ENCODE results near the gene DCP2. TPM values are rescaled to one million over a fixed set of nuclear protein-coding genes. Genes with fewer than 3 reads are reported as not detected.

Gene DCP2
- total and polyA plus RNA-seq, 3 donors from 2014 or later, result 19.8 to 36.8 (median 32.4) TPM

DNA sequence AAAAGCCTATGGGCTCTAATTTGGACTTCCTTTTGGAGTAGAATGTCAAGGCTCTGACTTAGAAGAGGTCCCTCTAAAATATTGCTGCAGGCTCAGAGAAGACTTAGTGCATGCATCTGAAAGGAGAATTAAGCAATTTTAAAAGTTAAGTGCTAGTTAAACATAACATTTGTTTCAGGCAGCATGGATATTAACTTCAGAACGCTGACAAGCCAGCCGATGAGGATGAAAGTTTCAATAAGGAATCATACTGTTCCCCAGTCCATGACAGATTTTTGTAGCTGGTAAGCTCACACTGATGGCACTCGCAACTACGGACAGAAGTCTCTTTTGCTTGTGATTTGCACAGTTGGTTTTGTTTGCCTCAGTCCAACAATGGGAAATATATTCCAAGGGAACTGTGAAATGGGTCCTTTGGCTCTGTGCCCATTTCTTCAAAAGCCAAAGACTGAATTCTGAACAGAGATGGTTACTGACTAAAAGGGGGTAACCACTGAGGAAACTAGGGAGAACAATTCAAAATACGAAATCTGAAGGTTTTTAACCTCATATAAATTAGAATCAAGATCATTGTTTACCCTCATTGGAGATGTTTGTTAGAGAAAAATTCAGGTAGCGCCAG, 47.6 kb downstream of the DCP2 start:
- H3K4me1 ChIP-seq, result no peaks in the 10 kb centered on the region
- no peaks in the 10 kb centered on the region for H3K9me3 ChIP-seq
- DNase-seq, result no peak
- TF ChIP-seq POLR2A (IDR thresholded peaks at IDR 0.05) (no peak), CTCF (IDR thresholded peaks at IDR 0.05) (no peak)
- no peak overlapping the region for H3K27ac ChIP-seq
- WGBS, 2 donors, result 78 to 81% methylated on average over 6 of the region's 6 CpGs
- intact Hi-C loops (cut with DNase I; ENCODE audit: low total_unique reads), result no loop called here
- no peaks in the 10 kb centered on the region for H3K36me3 ChIP-seq (ENCODE audit: low read depth, missing control alignments)
- no peak overlapping the region for H3K4me3 ChIP-seq
- no peaks in the 10 kb centered on the region for H3K27me3 ChIP-seq

DNA sequence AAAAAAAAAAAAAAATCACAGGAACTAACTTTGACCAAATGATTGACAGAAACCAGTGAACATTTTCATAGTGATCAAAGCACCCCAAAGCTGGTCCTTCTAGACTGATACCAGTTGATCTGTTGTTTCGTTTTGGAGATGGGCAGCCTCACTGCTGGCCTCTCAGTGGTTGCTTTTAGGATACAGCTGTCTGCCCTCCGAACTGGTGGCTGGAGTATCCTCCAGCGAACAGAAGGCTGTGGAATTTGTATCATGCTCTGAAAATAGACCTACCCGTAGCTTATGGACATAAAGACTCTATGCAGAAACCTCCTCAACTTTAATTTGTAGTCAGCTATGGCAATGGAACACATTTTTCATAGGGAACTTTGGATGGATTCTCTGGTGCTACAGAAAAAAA, 49.0 kb downstream of the DCP2 start:
- Histone ChIP-seq H3K36me3 (ENCODE audit: low read depth, missing control alignments) (no peaks in the 10 kb centered on the region), H3K27me3 (no peaks in the 10 kb centered on the region), H3K4me1 (no peaks in the 10 kb centered on the region), H3K4me3 (no peak overlapping the region), H3K27ac (no peak overlapping the region), H3K9me3 (no peaks in the 10 kb centered on the region)
- WGBS, 2 donors, result 90 to 94% methylated on average over 4 of the region's 4 CpGs
- DNase-seq, result no peak
- intact Hi-C loops (cut with DNase I; ENCODE audit: low total_unique reads), result no loop called here
- TF ChIP-seq CTCF (IDR thresholded peaks at IDR 0.05) (no peak), POLR2A (IDR thresholded peaks at IDR 0.05) (no peak)

- 93 to 96% methylated on average over 4 of the region's 4 CpGs for WGBS, 2 donors
- Histone ChIP-seq H3K27me3 (no peaks in the 10 kb centered on the region), H3K36me3 (ENCODE audit: low read depth, missing control alignments) (no peaks in the 10 kb centered on the region), H3K4me1 (no peaks in the 10 kb centered on the region), H3K9me3 (no peaks in the 10 kb centered on the region), H3K27ac (no peak overlapping the region), H3K4me3 (no peak overlapping the region)
- TF ChIP-seq CTCF (IDR thresholded peaks at IDR 0.05) (no peak), POLR2A (IDR thresholded peaks at IDR 0.05) (no peak)
- intact Hi-C loops (cut with DNase I; ENCODE audit: low total_unique reads), result no loop called here
- DNase-seq, result no peak
Measured at GRCh38 chr5:113026211-113026610, 49.6 kb downstream of the DCP2 start.

DNA sequence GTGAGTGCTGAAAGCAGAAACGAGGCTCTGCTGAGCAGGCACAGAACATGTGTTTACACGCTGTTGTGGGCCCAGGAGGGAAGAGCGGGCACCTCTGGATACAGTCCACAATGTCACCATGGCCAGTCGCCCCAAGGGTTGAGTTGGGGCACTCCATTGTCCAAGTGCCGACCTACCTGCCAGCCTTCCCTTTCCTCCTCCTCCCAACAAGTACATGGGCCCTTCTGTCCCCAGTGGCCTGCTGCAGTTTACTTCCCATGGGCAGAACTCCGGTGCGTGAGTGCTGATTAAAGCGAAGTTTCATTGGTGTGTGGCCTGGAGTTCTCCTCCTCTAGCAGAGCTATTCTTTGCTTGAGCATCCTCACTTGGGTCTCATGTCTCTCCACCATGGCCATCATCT, 50.4 kb downstream of the DCP2 start:
- Histone ChIP-seq H3K36me3 (ENCODE audit: low read depth, missing control alignments) (no peaks in the 10 kb centered on the region), H3K4me1 (no peaks in the 10 kb centered on the region), H3K27me3 (no peaks in the 10 kb centered on the region), H3K9me3 (no peaks in the 10 kb centered on the region), H3K4me3 (no peak overlapping the region), H3K27ac (no peak overlapping the region)
- intact Hi-C loops (cut with DNase I; ENCODE audit: low total_unique reads), result no loop called here
- DNase-seq, result no peak
- TF ChIP-seq CTCF (IDR thresholded peaks at IDR 0.05) (no peak), POLR2A (IDR thresholded peaks at IDR 0.05) (no peak)
- WGBS, 2 donors, result 91 to 93% methylated on average over 7 to 8 of the region's 8 CpGs

GRCh38 chr5:113027431-113027830, 50.8 kb downstream of the DCP2 start:
- 87 to 92% methylated on average over 5 of the region's 5 CpGs for WGBS, 2 donors
- no peaks in the 10 kb centered on the region for H3K36me3 ChIP-seq (ENCODE audit: low read depth, missing control alignments)
- no peak overlapping the region for H3K27ac ChIP-seq
- no peak for DNase-seq
- no peaks in the 10 kb centered on the region for H3K27me3 ChIP-seq
- H3K9me3 ChIP-seq, result no peaks in the 10 kb centered on the region
- TF ChIP-seq POLR2A (IDR thresholded peaks at IDR 0.05), result no peak
- TF ChIP-seq CTCF (IDR thresholded peaks at IDR 0.05), result no peak
- H3K4me3 ChIP-seq, result no peak overlapping the region
- no peaks in the 10 kb centered on the region for H3K4me1 ChIP-seq
- intact Hi-C loops (cut with DNase I; ENCODE audit: low total_unique reads), result no loop called here
